Endothelial cell of umbilical vein (primary cell): ENCODE results near the gene DNAJC4.

Experiments
- EZH2 ChIP-seq: IDR thresholded peaks from 2 replicates; pipeline ENCODE4 v1.6.1; 2012; ENCODE audit warnings: borderline replicate concordance, low read depth, mild to moderate bottlenecking, moderate library complexity, low read length, inconsistent platforms; ENCODE audit not compliant: severe bottlenecking
- MYC ChIP-seq: IDR thresholded peaks from one replicate; pipeline ENCODE4 v1.6.1; 2011; ENCODE audit warnings: mild to moderate bottlenecking, low read depth, low read length
- POLR2A ChIP-seq: IDR thresholded peaks from 2 replicates; pipeline ENCODE4 v1.6.1; 2012; ENCODE audit warnings: low read depth, mild to moderate bottlenecking, control low read depth, low read length
- POLR2AphosphoS5 ChIP-seq: IDR thresholded peaks from 2 replicates; pipeline ENCODE4 v1.6.1; 2012; ENCODE audit warnings: low read depth, mild to moderate bottlenecking, control low read depth, low read length, moderate library complexity; ENCODE audit not compliant: insufficient read depth
- TF ChIP-seq, protein P1 (sequence below), 2 donors: IDR thresholded peaks; 1 replicate in 1 of 2; 2 replicates in 1 of 2; pipeline ENCODE4 v1.5.1; 2011; ENCODE audit warnings: low read length in 2 of 2, mild to moderate bottlenecking in 2 of 2, moderate library complexity in 2 of 2, control low read depth in 1 of 2, inconsistent platforms in 1 of 2, low read depth in 1 of 2; ENCODE audit not compliant: insufficient read depth in 1 of 2; ENCODE audit errors: extremely low read depth in 1 of 2

DNA sequence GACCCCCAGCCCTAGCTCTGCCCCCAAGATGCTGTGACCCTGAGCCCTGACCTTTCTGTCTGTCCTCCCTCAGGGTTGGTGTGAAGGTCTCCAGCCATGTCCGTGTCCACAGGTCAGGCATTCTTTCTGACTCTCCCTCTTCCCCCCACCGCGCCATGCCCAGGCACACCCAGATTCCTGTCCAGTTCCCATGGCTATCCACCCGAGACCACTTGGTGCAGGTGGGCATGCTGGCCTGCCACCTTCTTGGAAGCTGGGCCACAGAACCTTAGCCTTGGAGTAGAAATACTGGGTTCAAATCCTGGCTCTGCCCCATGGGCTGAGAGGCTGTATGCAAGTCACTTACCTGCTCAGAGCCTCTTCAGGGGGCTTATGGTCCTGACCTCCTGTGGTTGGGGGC, 18.7 kb downstream of the DNAJC4 start:
- TF ChIP-seq POLR2AphosphoS5: no peak
- no peak for TF ChIP-seq EZH2
- TF ChIP-seq, protein P1, sequence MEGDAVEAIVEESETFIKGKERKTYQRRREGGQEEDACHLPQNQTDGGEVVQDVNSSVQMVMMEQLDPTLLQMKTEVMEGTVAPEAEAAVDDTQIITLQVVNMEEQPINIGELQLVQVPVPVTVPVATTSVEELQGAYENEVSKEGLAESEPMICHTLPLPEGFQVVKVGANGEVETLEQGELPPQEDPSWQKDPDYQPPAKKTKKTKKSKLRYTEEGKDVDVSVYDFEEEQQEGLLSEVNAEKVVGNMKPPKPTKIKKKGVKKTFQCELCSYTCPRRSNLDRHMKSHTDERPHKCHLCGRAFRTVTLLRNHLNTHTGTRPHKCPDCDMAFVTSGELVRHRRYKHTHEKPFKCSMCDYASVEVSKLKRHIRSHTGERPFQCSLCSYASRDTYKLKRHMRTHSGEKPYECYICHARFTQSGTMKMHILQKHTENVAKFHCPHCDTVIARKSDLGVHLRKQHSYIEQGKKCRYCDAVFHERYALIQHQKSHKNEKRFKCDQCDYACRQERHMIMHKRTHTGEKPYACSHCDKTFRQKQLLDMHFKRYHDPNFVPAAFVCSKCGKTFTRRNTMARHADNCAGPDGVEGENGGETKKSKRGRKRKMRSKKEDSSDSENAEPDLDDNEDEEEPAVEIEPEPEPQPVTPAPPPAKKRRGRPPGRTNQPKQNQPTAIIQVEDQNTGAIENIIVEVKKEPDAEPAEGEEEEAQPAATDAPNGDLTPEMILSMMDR (IDR thresholded peaks at IDR 0.05; ENCODE audit: extremely low read depth in 1 of 2, insufficient read depth in 1 of 2, low read depth in 1 of 2, low read length in 2 of 2): no peak
- no peak for TF ChIP-seq MYC
- no peak for TF ChIP-seq POLR2A
